ENCODE data around the gene PRPH. TPM values are rescaled to one million over a fixed set of nuclear protein-coding genes. Genes with fewer than 3 reads are reported as not detected.

The PRPH gene
- total and polyA plus RNA-seq, 9 of the 15 experiments (the other 6 are each of a cell fraction or from before 2014, with no cell fraction given) = 0.27 to 1.9 (median 1.3) TPM; not detected in 1

- TF ChIP-seq, protein P1, sequence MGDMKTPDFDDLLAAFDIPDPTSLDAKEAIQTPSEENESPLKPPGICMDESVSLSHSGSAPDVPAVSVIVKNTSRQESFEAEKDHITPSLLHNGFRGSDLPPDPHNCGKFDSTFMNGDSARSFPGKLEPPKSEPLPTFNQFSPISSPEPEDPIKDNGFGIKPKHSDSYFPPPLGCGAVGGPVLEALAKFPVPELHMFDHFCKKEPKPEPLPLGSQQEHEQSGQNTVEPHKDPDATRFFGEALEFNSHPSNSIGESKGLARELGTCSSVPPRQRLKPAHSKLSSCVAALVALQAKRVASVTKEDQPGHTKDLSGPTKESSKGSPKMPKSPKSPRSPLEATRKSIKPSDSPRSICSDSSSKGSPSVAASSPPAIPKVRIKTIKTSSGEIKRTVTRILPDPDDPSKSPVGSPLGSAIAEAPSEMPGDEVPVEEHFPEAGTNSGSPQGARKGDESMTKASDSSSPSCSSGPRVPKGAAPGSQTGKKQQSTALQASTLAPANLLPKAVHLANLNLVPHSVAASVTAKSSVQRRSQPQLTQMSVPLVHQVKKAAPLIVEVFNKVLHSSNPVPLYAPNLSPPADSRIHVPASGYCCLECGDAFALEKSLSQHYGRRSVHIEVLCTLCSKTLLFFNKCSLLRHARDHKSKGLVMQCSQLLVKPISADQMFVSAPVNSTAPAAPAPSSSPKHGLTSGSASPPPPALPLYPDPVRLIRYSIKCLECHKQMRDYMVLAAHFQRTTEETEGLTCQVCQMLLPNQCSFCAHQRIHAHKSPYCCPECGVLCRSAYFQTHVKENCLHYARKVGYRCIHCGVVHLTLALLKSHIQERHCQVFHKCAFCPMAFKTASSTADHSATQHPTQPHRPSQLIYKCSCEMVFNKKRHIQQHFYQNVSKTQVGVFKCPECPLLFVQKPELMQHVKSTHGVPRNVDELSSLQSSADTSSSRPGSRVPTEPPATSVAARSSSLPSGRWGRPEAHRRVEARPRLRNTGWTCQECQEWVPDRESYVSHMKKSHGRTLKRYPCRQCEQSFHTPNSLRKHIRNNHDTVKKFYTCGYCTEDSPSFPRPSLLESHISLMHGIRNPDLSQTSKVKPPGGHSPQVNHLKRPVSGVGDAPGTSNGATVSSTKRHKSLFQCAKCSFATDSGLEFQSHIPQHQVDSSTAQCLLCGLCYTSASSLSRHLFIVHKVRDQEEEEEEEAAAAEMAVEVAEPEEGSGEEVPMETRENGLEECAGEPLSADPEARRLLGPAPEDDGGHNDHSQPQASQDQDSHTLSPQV (IDR thresholded peaks at IDR 0.05) = no peak
- no peak for TF ChIP-seq PTBP1 (IDR thresholded peaks at IDR 0.05; ENCODE audit: low read depth, low read length)
- TF ChIP-seq ZNF197 (CRISPR knock-in tag; IDR thresholded peaks at IDR 0.05; ENCODE audit: low read depth) = no peak
- 0 out of 2 replicates have a peak, but pooled peaks have one; percentile 63 for TF ChIP-seq ESRRA (IDR thresholded peaks at IDR 0.05; ENCODE audit: borderline replicate concordance, low read depth)
- TF ChIP-seq SMAD3 (CRISPR knock-in tag; conservative IDR thresholded peaks at IDR 0.05) = no peak
- no peak for TF ChIP-seq MECOM (CRISPR knock-in tag; IDR thresholded peaks at IDR 0.05)
- peak; percentile 81 for TF ChIP-seq CTBP1 (IDR thresholded peaks at IDR 0.05; ENCODE audit: borderline replicate concordance)
- TF ChIP-seq ZBTB34 (CRISPR knock-in tag; IDR thresholded peaks at IDR 0.05) = no peak
- no peak for TF ChIP-seq HNRNPL (IDR thresholded peaks at IDR 0.05; ENCODE audit: low read depth, low read length)
- no peak for TF ChIP-seq RBM15 (IDR thresholded peaks at IDR 0.05; ENCODE audit: insufficient read depth, low read length)
- peak; percentile 19; the same call in 1 of the 2 replicates for TF ChIP-seq MYC (IDR thresholded peaks at IDR 0.05; ENCODE audit: low read depth, low read length)
- no peak for TF ChIP-seq MYC (CRISPR knock-in tag; IDR thresholded peaks at IDR 0.05; ENCODE audit: borderline replicate concordance, low read depth)
- no peak for TF ChIP-seq HLTF (IDR thresholded peaks at IDR 0.05)
- TF ChIP-seq BMI1 (IDR thresholded peaks at IDR 0.05; ENCODE audit: low read length) = no peak
- no peak for TF ChIP-seq NR1H2 (CRISPR knock-in tag; IDR thresholded peaks at IDR 0.05)
- TF ChIP-seq KDM2B (CRISPR knock-in tag; IDR thresholded peaks at IDR 0.05) = peak; percentile 39; the same call in 1 of the 2 replicates
- no peak for TF ChIP-seq ZNF609 (CRISPR knock-in tag; IDR thresholded peaks at IDR 0.05; ENCODE audit: borderline replicate concordance)
- no peak for TF ChIP-seq ZNF444 (CRISPR knock-in tag; IDR thresholded peaks at IDR 0.05)
These were observed 52.6 kb downstream of the PRPH start (continued) for GRCh38 chr12:49347311-49348193.

Measured in K562 (cell line).